CD4-positive, alpha-beta T cell (primary cell): ENCODE results near the gene TCF4. TPM values are rescaled to one million over a fixed set of nuclear protein-coding genes. Genes with fewer than 3 reads are reported as not detected.

Experiments
- ATAC-seq: fragments of 200-7000 bp; cut with Tn5 transposase; one replicate; pipeline ENCODE4 v1.10.0; 2022; ENCODE audit warnings: mild to moderate bottlenecking; ENCODE audit not compliant: poor library complexity
- CTCF ChIA-PET: fragments of 350-600 bp; sonication (Branson Sonifier 250); formaldehyde crosslinking; loops from one replicate; lab custom pipeline; 2021; ENCODE audit warnings: antibody characterized with exemption, inconsistent platforms; lab: Charles Lee
- POLR2A ChIA-PET: fragments of 350-600 bp; sonication (Branson Sonifier 250); formaldehyde crosslinking; loops from one replicate; lab custom pipeline; 2021; ENCODE audit warnings: antibody characterized with exemption, inconsistent platforms; lab: Charles Lee
- DNase-seq, 14 experiments: peaks; one replicate each; pipeline ENCODE4 v3.0.0-alpha.2; 2013 to 2020; ENCODE audit warnings: mixed read lengths in 2 of 14
- H3K27ac ChIP-seq, 2 donors: one replicate each; pipeline versions ENCODE4 v1.5.1 to v1.7.0; 2013; ENCODE audit warnings: low read length in 2 of 2, low read depth in 1 of 2, mild to moderate bottlenecking in 1 of 2
- H3K27me3 ChIP-seq, 2 experiments: 1 replicate in 1 of 2; 2 replicates in 1 of 2; pipeline versions ENCODE4 v1.6.1 to v1.7.0; 2013; ENCODE audit warnings: low read length in 2 of 2, control low read depth in 1 of 2, mild to moderate bottlenecking in 1 of 2, moderate library complexity in 1 of 2; ENCODE audit not compliant: insufficient read depth in 2 of 2, control insufficient read depth in 1 of 2
- H3K36me3 ChIP-seq: one replicate; pipeline ENCODE4 v1.6.1; 2013; ENCODE audit warnings: low read length, control low read depth; ENCODE audit not compliant: insufficient read depth
- H3K4me1 ChIP-seq: one replicate; pipeline ENCODE4 v1.6.1; 2013; ENCODE audit warnings: low read length, control low read depth; ENCODE audit not compliant: insufficient read depth
- H3K4me3 ChIP-seq: one replicate; pipeline ENCODE4 v1.5.1; 2013; ENCODE audit warnings: mild to moderate bottlenecking, low read length, moderate library complexity
- H3K9me3 ChIP-seq, 2 experiments: 1 replicate in 1 of 2; 2 replicates in 1 of 2; pipeline versions ENCODE4 v1.6.1 to v1.7.0; 2013; ENCODE audit warnings: low read length in 2 of 2, mild to moderate bottlenecking in 2 of 2, control low read depth in 1 of 2, moderate library complexity in 1 of 2; ENCODE audit not compliant: control insufficient read depth in 1 of 2, insufficient read depth in 1 of 2
- H3K27ac Mint-ChIP-seq: one replicate; pipeline ENCODE4 v1.8.0; 2020; ENCODE audit warnings: mixed read lengths
- H3K27me3 Mint-ChIP-seq: one replicate; pipeline ENCODE4 v1.8.0; 2021; ENCODE audit warnings: mixed read lengths
- H3K36me3 Mint-ChIP-seq: one replicate; pipeline ENCODE4 v1.8.0; 2021; ENCODE audit warnings: low read depth, mixed read lengths
- H3K4me1 Mint-ChIP-seq: one replicate; pipeline ENCODE4 v1.8.0; 2021; ENCODE audit warnings: low read depth, mixed read lengths
- H3K4me3 Mint-ChIP-seq: one replicate; pipeline ENCODE4 v1.8.0; 2020; ENCODE audit warnings: mild to moderate bottlenecking, mixed read lengths
- H3K9me3 Mint-ChIP-seq: one replicate; pipeline ENCODE4 v1.8.0; 2020; ENCODE audit warnings: mixed read lengths
- intact Hi-C, 2 experiments: fragments of 100-400 bp; cut with DNase I in 1 of 2; cut with micrococcal nuclease in 1 of 2; formaldehyde crosslinking; loops; one replicate each; pipeline versions ENCODE4 v1.15.1 to v1.9.0; 2023 to 2025; cut with DNase I, micrococcal nuclease
- total RNA-seq, 174 experiments: library from RNA in 2 of 174; stranded (reverse) in 2 of 174; gene quantifications; one replicate each; pipeline ENCODE4 v1.2.3 and lab custom pipeline; 2021 to 2026
- TF ChIP-seq, protein P1 (sequence below): fragments of 200-600 bp; IDR thresholded peaks from one replicate; pipeline ENCODE4 v1.8.0; 2022; ENCODE audit warnings: antibody characterized with exemption, mild to moderate bottlenecking

TCF4 gene
- total RNA-seq, 2 experiments from 2014 or later, result 3.0 to 3.2 TPM

DNA sequence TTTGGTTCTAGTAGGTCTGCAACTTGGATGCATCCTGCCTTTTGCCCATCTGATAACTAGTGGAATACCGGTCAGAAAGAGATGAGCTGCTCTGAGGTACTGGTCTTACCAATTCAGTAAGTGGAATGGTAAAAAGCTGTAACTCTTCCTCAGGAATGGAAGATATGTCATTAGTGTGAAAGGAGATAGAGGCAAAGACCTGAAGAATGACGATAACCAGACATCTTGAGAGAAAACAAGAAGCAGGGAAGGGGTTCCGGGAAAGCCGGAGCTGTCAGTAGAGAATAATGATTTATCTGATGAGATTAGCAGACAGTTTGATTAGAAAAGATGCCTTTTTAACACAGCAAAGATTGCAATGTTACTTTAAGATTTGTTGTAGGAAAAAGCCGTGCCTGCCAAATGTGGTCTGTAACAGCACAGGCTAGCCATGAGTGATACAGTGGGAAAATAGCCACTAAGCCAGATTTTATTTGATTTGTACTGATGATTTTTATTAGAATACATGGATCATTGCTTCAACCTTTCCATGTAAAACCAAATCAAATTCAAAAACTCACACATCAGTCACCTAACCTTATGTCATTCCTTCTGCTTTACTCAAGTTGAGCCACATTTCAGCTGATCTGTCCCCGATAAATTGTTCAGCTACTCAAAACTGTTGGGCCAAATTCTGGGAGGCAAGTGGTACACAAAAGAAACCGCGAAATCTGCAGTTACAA lies 110.0 kb downstream of the TCF4 start:
- no peaks in the 10 kb centered on the region for H3K9me3 Mint-ChIP-seq
- H3K27me3 Mint-ChIP-seq, result no peaks in the 10 kb centered on the region
- Histone ChIP-seq H3K9me3 (peaks cover 0 to 3% of the 10 kb centered on the region in 2 experiments), H3K4me3 (peak overlapping the region; percentile 58), H3K4me1 (peaks cover 3% of the 10 kb centered on the region), H3K27me3 (no peaks in the 10 kb centered on the region), H3K36me3 (no peaks in the 10 kb centered on the region), H3K27ac (no peak overlapping the region)
- H3K27ac Mint-ChIP-seq, result peak overlapping the region; percentile 76
- POLR2A ChIA-PET, result no interaction called here
- CTCF ChIA-PET, result no interaction called here
- DNase-seq (no peak), ATAC-seq (no peak)
- H3K36me3 Mint-ChIP-seq, result no peaks in the 10 kb centered on the region
- H3K4me1 Mint-ChIP-seq, result peaks cover 24% of the 10 kb centered on the region
- TF ChIP-seq, protein P1, sequence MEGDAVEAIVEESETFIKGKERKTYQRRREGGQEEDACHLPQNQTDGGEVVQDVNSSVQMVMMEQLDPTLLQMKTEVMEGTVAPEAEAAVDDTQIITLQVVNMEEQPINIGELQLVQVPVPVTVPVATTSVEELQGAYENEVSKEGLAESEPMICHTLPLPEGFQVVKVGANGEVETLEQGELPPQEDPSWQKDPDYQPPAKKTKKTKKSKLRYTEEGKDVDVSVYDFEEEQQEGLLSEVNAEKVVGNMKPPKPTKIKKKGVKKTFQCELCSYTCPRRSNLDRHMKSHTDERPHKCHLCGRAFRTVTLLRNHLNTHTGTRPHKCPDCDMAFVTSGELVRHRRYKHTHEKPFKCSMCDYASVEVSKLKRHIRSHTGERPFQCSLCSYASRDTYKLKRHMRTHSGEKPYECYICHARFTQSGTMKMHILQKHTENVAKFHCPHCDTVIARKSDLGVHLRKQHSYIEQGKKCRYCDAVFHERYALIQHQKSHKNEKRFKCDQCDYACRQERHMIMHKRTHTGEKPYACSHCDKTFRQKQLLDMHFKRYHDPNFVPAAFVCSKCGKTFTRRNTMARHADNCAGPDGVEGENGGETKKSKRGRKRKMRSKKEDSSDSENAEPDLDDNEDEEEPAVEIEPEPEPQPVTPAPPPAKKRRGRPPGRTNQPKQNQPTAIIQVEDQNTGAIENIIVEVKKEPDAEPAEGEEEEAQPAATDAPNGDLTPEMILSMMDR, result no peak
- intact Hi-C loops, result no loop called here
- H3K4me3 Mint-ChIP-seq, result peak overlapping the region; percentile 94

DNA sequence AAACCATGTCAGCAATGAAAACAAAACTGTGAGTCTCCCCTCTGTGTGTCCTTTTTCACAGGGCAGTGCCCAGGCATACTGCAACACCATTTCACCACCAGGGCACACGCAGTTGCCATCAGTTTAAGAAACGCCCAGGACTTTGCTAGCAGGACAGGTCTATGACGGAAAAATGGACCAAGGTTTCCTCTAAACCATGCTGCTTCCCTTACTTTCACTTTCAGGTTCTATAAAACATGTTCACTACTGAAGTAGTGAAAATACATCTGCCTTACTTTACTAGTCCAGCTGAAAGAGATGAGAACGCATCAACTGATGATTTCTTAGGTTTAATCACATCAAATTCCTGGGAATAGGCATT lies 110.5 kb downstream of the TCF4 start:
- Histone ChIP-seq H3K27ac (no peak overlapping the region), H3K27me3 (no peaks in the 10 kb centered on the region), H3K4me1 (peaks cover 3% of the 10 kb centered on the region), H3K36me3 (no peaks in the 10 kb centered on the region), H3K4me3 (peak overlapping the region; percentile 58), H3K9me3 (peaks cover 0 to 3% of the 10 kb centered on the region in 2 experiments)
- DNase-seq, result peak in 7 of 14 experiments; percentile 1 to 45 (median 36)
- ATAC-seq, result peak; percentile 52
- Mint-ChIP-seq H3K27ac (peak overlapping the region; percentile 76), H3K4me1 (peaks cover 24% of the 10 kb centered on the region), H3K27me3 (no peaks in the 10 kb centered on the region), H3K36me3 (no peaks in the 10 kb centered on the region), H3K9me3 (no peaks in the 10 kb centered on the region), H3K4me3 (peak overlapping the region; percentile 94)
- intact Hi-C loops, result no loop called here
- POLR2A ChIA-PET, result no interaction called here
- TF ChIP-seq, protein P1, result no peak
- CTCF ChIA-PET, result no interaction called here

DNA sequence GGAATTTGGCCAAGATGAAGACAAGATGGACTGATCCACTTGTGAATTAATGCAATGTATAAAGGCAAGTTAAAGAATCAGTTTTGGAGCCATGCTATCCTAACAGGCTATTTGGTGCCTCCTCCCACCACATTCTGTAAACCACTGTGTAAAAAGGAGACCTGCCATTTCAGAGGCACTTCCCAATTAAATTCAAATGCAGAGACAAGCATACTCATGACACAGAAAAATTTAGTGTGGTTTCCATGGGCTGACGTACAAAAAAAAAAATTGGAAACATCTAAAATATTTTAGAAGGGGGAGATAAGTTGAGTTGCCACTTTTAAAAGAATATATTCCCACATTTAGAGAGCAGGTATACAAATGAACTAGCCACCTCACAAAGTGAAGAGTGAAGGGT lies 112.1 kb downstream of the TCF4 start:
- TF ChIP-seq, protein P1, result no peak
- ChIA-PET CTCF (no interaction called here), POLR2A (no interaction called here)

More for the DNA sequence above, 112.1 kb downstream of the TCF4 start:
- no peak for ATAC-seq
- no peaks in the 10 kb centered on the region for H3K27me3 ChIP-seq
- DNase-seq, result no peak
- no peak overlapping the region for H3K4me3 ChIP-seq
- peaks cover 3% of the 10 kb centered on the region for H3K4me1 ChIP-seq
- H3K4me1 Mint-ChIP-seq, result peaks cover 24% of the 10 kb centered on the region
- peak overlapping the region; percentile 1 for H3K4me3 Mint-ChIP-seq
- peaks cover 0 to 3% of the 10 kb centered on the region in 2 experiments for H3K9me3 ChIP-seq
- no peak overlapping the region for H3K27ac ChIP-seq
- no peaks in the 10 kb centered on the region for H3K36me3 Mint-ChIP-seq
- no peaks in the 10 kb centered on the region for H3K27me3 Mint-ChIP-seq
- intact Hi-C loops, result no loop called here
- no peaks in the 10 kb centered on the region for H3K9me3 Mint-ChIP-seq
- H3K27ac Mint-ChIP-seq, result no peak overlapping the region
- no peaks in the 10 kb centered on the region for H3K36me3 ChIP-seq
